Measurements from ENCODE around the gene THAP8.
"Not testable (repeated sequence)": the region's sequence is repeated elsewhere in the genome, so short reads cannot be mapped to it uniquely, and the experiment has no call there.

THAP8 gene

DNA sequence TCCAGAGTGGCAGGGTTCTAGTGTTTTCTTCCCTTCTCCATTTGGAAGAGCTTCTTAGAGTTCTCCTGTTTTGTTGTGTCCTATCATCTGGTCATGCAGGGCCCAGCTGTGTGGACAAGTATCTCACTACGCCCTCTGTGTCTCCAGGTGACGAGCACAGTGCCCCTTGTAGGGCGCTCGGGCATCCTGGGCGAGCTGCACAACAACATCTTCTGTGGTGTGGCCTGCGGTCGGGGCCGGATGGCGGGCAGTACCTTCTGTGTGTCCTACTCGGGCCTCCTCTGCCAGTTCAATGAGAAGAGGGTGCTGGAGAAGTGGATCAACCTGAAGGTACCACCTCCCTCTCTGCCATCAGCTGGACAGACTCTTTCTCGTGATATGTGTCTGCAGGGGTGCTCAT is 13.6 kb upstream of the THAP8 start:
- DNase-seq: no peak

DNA sequence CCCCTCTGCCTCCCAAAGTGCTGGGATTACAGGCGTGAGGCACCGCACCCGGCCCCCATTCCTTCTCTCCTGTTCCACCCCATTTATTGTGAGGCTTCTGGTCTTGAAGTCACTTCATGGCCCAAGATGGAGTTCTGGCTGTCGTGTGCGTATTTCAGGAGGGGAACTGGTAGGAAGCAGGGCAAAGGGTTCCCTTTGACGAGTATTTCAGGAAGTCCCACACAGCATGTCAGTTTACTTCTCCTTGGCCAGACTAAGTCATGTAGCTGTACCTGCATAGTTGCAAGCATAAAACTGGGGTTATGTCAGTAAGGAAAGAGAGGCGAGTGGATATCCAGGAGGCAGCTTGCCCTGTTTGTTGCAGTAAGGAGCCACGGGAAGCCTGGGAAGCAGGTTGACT is 10.7 kb upstream of the THAP8 start:
- no peak for DNase-seq

DNA sequence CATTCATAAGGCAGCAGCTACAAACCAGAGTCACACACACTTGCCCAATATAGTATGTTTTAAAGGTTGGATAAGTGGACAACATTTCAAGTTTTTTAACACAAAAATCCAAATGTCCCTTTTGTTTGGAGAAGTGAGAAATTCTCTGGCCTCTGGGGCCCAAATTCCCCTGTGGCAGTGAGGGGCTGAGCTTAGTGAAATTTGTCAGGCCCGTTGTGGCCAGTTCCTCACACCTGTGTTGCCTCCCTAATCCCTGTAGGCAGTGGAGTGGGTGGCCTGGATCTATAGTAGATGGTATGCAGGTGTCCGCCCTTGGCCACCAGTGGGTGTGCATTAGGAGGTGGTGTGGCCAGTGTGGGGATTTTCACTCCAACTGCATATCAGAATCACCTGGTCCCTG is 7.3 kb upstream of the THAP8 start:
- DNase-seq: no peak

DNA sequence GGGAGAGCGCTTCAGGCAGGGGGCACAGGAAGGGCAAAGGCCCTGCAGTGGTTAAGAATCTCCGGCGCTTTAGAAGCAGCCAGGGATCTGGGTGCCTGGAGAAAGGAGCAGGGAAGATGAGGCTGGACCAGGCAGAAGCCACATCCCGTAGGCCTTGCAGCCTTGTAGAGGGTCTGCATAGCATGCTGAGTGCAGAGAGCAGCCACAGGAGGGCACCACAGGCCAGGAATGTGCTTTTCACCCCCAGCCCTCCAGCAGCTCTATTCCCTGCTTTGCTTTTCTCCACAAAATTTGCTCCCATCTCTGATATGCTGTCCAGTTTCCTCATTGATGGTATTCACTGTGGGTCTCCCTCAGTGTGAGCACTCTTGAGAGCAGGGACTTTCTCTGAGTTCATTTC is 6.3 kb upstream of the THAP8 start:
- no peak for DNase-seq

DNA sequence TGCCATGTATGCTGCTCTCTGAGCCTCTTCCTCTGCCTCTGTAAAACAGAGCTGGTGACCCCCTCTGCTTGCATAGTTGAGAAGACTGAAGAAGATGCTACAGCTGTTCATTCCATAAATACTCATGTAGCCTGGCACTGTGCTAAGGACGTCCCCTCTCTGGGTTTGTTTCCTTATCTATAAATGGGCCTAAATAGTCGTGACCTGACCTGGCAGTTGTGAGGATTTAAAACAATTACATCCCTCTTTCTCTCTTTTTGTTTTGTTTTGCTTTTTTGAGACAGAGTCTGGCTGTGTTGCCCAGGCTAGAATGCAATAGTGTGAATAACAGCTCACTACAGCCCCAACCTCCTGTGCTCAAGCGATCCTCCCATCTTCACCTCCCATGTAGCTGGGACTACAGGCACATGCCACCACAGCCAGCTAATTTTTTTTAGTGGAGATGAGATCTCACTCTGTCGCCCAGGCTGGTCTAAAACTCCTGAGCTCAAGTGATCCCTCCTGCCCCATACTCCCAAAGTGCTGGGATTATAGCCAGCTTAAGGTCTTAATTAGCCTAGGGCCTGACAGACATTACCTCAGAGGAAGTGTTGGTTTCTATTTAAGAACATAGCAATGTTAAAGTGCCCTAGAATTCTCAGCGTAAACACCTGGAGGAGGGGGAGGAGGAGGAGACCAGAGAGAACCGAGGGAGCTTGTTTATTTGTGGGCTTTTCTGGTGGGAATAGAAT is 5.3 kb upstream of the THAP8 start:
- no peak for DNase-seq

DNA sequence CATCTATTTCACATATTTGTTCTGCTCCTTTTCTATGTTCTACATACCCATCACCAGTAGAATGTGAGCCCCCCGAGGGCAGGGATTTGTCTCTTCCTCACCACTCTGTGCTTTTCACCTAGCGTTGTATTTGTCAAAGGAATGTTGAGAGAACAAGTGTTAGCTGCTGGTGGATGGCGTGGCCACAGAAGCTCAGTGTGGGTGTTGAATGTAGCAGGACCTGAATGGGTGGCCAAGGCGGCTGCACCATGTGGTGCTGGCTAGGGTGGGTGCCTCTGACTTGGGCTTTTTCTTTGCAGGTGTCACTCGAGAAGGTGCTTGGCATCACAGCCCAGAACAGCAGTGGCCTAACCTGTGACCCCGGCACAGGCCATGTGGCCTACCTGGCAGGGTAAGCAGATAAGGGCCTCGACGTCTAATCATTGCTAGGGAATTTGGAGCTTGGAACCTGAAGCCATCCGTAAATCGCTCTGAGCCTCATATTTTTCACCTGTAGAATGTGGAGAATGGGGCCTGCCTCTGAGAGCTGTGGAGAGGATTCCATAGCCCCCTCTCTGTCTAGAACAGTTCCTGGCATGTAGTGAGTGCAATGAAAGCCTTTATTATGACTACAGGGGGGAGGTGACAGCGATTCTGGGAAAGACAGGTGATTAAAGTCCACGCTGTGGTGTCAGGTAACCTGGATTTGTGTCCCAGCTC is 4.5 kb upstream of the THAP8 start:
- DNase-seq: no peak

DNA sequence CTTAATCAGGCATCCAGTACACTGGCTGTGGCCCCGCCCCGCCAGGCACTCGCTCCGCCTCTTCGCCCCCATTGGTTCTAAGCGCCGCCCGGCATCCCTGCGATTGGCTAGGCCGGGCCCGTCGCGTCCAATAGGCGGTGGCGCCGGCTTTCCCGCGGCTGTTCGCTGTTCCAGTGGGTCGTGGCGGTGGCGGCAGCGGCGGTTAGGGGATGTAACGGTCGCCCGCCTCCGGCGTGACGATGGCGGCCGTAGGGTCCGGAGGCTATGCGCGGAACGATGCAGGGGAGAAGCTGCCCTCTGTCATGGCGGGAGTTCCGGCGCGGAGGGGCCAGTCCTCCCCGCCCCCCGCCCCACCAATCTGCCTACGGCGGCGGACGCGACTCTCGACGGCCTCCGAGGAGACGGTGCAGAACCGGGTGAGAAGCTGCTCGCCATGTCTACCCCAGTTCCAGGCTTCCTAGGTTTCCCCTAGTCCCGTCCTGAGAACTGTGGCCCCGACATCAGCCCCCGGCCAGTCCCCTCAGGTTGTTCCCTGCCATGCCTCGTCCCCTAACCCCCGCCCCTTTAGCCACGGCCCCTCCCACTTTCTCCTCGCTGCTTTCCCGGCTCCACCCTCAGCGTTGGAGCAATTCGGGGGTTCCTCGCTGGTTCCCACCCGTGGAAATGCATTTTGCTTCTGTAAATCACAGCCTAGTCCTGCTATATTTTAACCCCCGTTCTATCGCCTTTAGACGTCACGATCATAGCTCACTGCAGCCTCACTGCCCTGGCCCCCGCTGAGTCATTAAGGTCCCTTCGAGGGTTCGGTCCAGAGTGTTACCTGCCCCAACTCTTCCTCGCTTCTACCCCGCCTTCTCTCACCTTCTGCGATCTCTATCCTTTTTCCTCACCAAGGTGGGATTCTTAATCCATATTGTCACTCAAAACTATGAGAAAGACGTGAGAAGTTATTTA is 925 bp upstream of the THAP8 start, which contains the start of gene WDR62:
TSS of gene WDR62 (plus strand) at position 165 of the 954 bp plus-strand sequence. CDS start at position 240, 75 bp downstream.
- peak; percentile 92 for DNase-seq

DNA sequence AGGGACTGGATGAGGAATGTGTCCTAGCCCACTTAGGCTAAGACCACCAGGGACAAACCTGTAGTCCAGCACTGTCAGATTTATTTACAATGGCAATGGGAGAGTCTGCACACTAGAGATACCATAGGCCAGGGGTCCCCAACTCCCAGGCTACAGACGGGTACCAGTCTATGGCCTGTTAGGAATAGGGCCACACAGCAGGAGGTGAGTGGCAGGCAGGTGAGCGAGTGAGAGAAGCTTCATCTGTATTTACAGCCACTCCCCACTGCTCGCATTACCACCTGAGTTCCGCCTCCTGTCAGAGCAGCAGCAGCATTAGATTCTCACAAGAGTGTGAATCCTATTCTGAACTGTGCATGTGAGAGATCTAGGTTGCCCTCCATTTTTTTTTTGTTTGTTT is 2.4 kb downstream of the THAP8 start:
- no peak for DNase-seq

DNA sequence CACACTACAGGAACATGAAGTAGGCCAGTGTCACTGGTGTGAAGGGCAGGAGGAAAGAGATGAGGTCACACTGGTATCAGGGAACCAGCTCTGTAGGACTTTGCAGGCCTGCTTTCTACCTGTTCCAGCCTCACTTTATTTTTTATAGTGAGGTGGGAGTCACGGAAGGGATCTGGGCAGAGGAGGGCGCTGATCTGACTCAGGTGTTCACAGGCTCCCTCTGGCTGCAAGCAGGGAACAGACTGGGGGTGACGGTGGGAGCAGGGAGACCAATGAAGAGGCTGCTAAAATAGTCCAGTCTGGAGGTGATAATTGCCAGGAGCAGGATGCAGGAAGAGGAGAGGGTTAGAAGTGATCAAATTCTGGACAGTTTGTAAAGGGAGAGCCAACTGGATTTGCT is 2.8 kb downstream of the THAP8 start:
- no peak for DNase-seq

DNA sequence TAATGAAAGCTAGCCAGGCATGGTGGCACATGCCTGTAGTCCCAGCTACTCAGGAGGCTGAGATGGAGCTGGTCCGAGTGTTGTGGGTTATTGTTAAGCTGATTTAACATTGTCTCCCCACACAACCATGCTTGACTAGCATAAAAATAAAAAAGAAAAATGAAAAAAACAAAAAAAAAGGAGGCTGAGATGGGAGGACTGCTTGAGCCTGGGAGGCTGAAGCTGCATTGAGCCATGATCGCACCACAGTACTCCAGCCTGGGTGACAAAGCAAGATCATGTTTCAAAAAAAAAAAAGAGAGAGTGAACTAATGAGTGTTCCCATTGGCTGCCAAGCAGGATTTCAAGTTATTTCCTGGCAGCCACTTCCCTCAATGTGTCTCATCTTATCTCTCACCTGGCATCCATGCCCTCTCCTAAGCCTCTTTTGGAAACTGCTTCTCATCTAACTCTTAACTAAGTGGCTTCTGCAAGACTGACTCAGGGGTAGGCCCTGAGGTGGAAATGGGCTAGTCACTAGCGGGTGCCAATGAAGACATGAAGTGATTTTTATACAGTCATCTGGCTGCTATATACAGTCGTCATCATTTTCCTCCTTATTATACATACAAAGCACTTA is 4.9 kb downstream of the THAP8 start:
- no peak for DNase-seq

DNA sequence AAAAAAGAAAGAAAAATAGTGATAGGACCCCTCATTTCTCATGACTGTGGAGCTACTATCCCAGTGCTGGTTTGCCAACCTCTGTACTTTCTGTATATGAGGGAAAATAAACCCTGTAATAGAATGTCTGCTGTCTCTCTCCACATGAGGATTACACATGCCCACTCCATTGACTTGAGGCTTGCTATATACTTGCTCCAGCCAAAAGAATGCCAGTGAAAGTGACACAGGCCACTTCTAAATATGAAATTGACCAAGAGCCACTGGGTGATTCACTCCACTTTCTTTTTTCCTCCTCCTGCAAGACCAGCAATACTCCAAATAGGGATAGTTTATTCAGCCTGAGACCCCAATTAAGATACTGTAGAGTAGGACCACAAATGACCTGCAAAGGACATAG is 6.2 kb downstream of the THAP8 start:
- DNase-seq: no peak

DNA sequence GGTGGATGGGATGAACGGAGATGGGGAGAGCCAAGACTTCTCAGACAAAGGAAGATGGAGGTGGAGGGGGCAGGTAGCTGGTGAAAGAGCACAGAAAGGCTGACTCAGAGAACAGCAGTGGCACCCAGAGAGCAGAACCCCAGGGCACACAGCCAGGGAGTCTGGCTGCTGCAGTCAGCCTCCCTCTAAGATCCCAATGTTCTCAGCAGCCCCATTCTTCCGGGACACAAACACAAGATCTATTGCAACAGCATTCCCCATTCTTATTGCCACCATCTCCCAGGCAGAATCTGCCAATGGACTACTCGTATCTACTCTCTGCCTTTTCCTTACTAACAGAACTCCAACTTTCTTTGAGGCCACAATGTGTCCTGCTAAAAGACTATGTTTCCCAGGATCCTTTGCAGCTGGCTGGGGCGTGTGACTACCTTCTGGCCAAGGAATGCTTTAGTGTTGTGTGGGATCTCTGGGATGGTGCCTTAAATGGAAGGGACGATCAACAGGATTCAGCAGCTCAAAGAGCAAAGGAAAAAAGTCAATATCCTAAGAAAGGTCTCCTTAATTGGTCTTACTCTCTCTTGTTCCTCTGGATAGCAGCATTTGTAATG is 7.5 kb downstream of the THAP8 start:
- DNase-seq: no peak

DNA sequence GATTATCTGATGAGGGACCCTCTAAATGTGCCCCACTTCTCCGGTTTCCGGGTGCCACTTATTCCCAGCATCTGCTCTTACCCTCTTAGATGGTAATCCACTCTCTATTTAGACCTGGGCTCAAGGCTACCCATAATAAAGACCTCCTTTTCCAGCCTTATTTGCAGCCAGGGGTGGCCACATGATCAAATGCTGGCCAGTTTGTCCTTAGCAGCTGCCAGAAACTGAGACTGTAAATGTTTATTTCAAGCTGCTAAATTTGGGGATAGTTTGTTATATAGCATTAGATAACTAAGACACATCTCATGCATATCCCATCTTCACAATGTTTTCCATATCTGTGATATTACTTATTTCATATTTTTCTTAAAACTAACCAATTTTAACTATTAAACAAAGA is 10.1 kb downstream of the THAP8 start:
- DNase-seq: no peak

DNA sequence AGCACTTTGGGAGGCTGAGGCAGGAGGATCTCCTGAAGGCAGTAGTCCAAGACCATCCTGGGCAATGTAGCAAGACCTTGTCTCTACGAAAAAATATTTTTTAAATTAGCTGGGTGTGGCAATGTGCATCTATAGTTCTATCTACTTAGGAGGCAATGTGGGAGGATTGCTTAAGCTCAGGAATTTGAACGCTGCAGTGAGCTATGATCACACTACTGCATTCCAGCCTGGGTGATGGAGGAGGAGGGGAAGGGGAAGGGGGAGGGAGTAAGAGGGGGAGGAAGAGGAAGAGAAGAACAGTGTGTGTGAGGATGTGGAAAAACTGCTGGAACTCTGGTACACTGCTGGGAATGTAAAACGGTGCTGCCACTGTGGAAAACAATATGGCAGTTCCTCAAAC is 12.3 kb downstream of the THAP8 start:
- DNase-seq: no peak

DNA sequence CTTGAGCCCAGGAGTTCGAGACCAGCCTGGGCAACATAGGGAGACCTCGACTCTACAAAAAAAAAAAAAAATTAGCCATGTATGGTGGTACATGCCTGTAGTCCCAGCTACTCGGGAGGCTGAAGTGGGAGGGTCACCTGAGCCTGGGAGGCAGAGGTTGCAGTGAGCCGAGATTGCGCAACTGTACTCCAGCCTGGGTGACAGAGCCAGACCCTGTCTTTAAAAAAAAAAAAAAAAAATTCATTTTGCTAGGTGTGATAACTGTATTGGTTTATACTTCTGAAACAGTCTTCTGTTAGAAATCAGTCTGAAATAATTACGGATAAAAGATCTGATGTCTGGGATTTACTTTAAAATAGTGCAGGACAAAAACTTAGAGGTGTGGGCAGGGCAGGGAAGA is 13.0 kb downstream of the THAP8 start:
- not testable (repeated sequence) for DNase-seq

DNA sequence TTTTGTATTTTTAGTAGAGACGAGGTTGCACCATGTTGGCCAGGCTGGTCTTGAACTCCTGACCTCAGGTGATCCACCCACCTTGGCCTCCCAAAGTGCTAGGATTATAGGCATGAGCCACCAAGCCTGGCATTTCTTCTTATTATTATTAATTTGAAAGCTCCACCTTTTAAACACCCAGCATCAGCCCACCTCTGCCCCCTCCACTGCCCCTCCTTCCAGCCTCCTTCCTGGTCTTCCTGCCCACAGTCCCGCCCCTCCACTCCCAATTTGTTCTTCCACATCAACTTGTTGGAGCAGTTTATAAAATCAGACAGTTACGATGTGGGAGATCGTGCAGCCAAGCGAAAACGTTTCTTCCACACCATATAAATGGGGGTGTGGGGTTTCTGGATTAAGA is 13.6 kb downstream of the THAP8 start:
- DNase-seq: no peak

DNA sequence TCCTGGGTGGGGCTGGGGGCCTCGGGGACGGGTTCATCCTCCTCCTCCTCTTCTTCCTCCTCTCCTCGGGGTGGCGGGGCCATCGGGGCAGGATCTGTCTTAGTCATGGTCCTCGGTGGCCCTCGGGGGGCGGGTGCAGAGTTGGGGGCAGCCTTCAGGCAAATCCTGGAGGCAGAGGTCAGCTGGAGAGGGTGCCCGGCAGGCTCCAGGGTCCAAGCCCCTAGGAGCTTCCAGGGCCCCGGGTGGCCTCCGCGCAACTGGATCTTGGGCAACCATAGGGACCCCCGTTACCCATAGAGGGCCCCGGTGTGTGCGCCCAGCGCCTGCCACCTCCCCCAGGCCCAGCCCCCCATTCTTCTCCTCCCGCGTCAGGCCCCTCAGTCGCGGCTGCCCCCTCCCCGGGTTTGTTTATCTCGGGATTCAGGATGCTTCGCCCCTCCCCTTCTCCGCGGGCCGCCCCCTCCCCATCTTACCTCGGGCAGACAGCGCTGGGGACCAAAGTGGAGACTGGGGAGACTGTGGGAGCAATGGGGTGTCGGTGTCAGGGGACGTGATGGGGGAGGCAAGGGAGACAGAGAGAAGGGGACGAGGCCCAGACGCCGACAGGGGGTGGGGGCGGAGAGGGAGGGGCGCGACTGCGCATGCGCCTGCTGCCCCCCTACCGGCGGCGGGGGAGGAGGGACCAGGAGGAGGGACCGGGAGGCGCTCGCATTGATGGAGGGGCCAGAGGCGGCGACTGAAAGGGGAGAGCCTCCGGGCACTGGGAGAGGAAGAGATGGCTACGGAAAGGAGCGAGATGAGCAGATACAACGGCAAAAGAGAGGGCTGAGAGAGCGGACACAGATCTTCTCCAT is 21.6 kb downstream of the THAP8 start, which contains the start of gene CLIP3:
TSS of gene CLIP3 (minus strand) at position 623 of the 854 bp plus-strand sequence. CDS start at position 107, 516 bp downstream.
- DNase-seq: peak; percentile 33

DNA sequence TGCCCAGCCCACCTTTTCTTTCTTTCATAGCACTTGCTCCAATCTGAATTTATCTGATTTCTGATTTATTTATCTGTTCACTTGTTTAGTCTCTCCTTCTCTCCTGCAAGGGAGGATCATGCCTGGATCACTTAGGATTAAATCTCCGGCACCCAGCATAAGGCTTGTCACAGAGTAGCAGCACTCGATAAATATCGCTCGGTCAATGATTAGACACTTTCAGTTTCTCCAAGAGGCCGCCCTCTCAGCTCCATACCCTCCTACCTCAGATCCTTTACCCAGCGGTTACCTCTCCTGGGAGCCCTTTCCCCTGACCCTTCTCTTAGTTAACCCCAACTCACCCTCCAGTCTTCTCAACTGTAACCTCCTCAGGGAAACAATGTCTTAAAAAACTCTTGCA is 22.8 kb downstream of the THAP8 start:
- DNase-seq: no peak

DNA sequence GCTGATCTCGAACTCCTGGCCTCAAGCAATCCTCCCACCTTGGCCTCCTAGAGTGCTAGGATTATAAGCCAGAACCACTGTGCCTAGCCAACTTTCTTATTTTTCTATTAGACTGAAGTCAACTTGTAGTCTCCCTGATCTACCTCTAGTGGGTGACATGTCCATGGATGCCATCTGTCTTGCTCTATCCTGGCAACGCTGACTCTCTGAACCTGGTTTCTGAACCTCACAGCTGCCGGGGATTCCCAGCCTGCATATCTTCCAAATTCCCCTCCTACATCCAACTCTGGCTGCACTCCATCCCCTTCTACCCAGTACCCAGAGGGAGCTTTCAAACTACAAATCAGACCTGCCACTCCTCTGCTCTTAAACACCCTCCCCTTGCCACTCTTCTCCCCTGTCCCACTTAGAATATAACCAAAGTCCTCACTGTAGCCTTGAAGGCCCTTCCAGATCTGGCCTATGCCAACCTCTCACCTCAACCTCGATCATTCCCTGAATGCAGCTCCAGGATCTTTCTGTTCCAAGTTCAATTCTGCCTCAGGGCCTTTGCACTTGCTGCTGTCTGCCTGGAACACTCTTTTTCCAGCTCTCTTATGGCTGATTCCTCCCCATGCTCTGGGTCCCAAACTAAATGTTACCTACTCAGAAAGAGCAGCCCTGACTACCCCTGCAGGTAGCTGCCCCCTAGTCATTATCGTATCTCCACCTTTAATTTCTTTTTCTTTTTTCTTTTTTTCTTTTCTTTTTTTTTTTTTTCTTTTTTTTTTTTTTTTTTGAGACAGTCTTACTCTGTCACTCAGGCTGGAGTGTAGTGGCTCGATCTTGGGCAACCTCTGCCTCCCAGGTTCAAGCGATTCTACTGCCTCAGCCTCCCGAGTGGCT is 23.6 kb downstream of the THAP8 start:
- DNase-seq: no peak

DNA sequence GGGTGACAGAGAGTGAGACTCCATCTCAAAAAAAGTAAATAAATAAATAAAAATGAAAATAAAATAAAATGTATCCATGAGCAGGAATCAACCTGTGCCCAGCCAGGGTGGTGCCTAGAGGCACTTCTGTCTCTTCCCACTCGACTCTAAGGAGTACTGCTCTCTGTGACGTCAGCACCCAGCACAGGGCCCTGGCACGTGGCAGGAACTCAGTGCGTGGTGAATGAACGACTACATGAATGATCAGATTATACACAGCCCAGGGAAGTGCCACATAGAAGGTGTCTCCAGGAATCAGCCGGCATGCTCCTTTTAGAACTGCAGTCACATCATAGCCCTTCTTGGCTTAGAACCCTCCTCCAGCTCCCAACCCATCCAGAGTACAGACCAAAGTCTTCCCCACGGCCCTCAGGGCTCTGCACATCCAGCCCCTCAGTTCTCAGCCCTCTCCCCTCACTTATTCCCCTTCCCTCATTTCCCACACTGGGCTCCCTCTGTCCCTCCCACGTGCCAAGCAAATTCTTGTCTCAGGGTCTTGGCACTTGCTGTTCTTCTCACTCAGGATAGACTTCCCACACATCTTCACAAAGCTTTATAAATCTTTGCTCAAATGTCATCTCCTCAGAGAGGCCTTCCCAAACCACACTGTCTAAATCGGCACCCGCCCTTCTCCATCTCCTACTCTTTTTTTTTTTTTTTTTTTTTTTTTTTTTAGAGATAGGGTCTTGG is 25.6 kb downstream of the THAP8 start:
- no peak for DNase-seq

All from CD4-positive, alpha-beta T cell treated with Interferon gamma for 1 hour (primary cell).